H9 (cell line): ENCODE results near the gene WDR55. TPM values are rescaled to one million over a fixed set of nuclear protein-coding genes. Genes with fewer than 3 reads are reported as not detected.

Experiments used
- DNase-seq: peaks from one replicate; pipeline ENCODE4 v3.0.0-alpha.2; 2017
- H2AFZ ChIP-seq: one replicate; pipeline ENCODE4 v1.6.1; 2013; ENCODE audit warnings: mild to moderate bottlenecking, low read length, control low read depth, moderate library complexity
- H2AK5ac ChIP-seq: 2 replicates; pipeline ENCODE4 v1.6.1; 2013; ENCODE audit warnings: low read length, control low read depth, mixed read lengths; ENCODE audit not compliant: insufficient read length
- H2BK120ac ChIP-seq: one replicate; pipeline ENCODE4 v1.6.1; 2013; ENCODE audit warnings: low read depth, mild to moderate bottlenecking, low read length, control low read depth, inconsistent platforms; ENCODE audit not compliant: poor library complexity, severe bottlenecking
- H2BK12ac ChIP-seq: 2 replicates; pipeline ENCODE4 v1.6.1; 2013; ENCODE audit warnings: low read length, control low read depth, mixed read lengths, low read depth; ENCODE audit not compliant: insufficient read length
- H2BK15ac ChIP-seq: 2 replicates; pipeline ENCODE4 v1.6.1; 2013; ENCODE audit warnings: low read depth, low read length, control low read depth
- H2BK20ac ChIP-seq: one replicate; pipeline ENCODE4 v1.6.1; 2013; ENCODE audit warnings: low read depth, mild to moderate bottlenecking, low read length, control low read depth, inconsistent platforms; ENCODE audit not compliant: poor library complexity, severe bottlenecking
- H2BK5ac ChIP-seq: 2 replicates; pipeline ENCODE4 v1.6.1; 2013; ENCODE audit warnings: low read length, control low read depth, mixed read lengths; ENCODE audit not compliant: insufficient read length
- H3K14ac ChIP-seq: 2 replicates; pipeline ENCODE4 v1.6.1; 2013; ENCODE audit warnings: low read length, control low read depth; ENCODE audit not compliant: insufficient read depth
- H3K18ac ChIP-seq: 2 replicates; pipeline ENCODE4 v1.6.1; 2013; ENCODE audit warnings: low read depth, mild to moderate bottlenecking, mixed read lengths, low read length, control low read depth; ENCODE audit not compliant: insufficient read length
- H3K23ac ChIP-seq: 2 replicates; pipeline ENCODE4 v1.6.1; 2013; ENCODE audit warnings: low read length, control low read depth, mixed read lengths, low read depth; ENCODE audit not compliant: insufficient read length
- H3K23me2 ChIP-seq: 2 replicates; pipeline ENCODE4 v1.6.1; 2013; ENCODE audit warnings: low read depth, mild to moderate bottlenecking, mixed read lengths, low read length, control low read depth; ENCODE audit not compliant: insufficient read length, poor library complexity, severe bottlenecking
- H3K27ac ChIP-seq: 2 replicates; pipeline ENCODE4 v1.5.1; 2013; ENCODE audit warnings: low read length, control low read depth, mixed read lengths, low read depth; ENCODE audit not compliant: insufficient read length
- H3K27me3 ChIP-seq: 2 replicates; pipeline ENCODE4 v1.6.1; 2013; ENCODE audit warnings: low read length, control low read depth, inconsistent platforms; ENCODE audit not compliant: insufficient read depth
- H3K4ac ChIP-seq: 2 replicates; pipeline ENCODE4 v1.6.1; 2013; ENCODE audit warnings: low read depth, mild to moderate bottlenecking, control low read depth, inconsistent platforms, low read length, moderate library complexity
- H3K4me1 ChIP-seq: 2 replicates; pipeline ENCODE4 v1.6.1; 2013; ENCODE audit warnings: low read length, control low read depth, inconsistent platforms; ENCODE audit not compliant: insufficient read depth
- H3K4me2 ChIP-seq: 2 replicates; pipeline ENCODE4 v1.6.1; 2013; ENCODE audit warnings: low read length, control low read depth, mixed read lengths; ENCODE audit not compliant: insufficient read length, insufficient read depth
- H3K56ac ChIP-seq: 2 replicates; pipeline ENCODE4 v1.6.1; 2013; ENCODE audit warnings: low read depth, mild to moderate bottlenecking, mixed read lengths, low read length, control low read depth; ENCODE audit not compliant: insufficient read length
- H3K79me1 ChIP-seq: 2 replicates; pipeline ENCODE4 v1.6.1; 2013; ENCODE audit warnings: low read depth, mild to moderate bottlenecking, moderate library complexity, low read length, control low read depth, inconsistent platforms; ENCODE audit not compliant: insufficient read depth, poor library complexity, severe bottlenecking
- H3K79me2 ChIP-seq: 2 replicates; pipeline ENCODE4 v1.6.1; 2013; ENCODE audit warnings: low read length, control low read depth, inconsistent platforms; ENCODE audit not compliant: insufficient read depth
- H3K9ac ChIP-seq: 2 replicates; pipeline ENCODE4 v1.6.1; 2013; ENCODE audit warnings: low read length, control low read depth, mixed read lengths; ENCODE audit not compliant: insufficient read length; ENCODE audit errors: extremely low read depth
- H3K9me3 ChIP-seq: one replicate; pipeline ENCODE4 v1.6.1; 2013; ENCODE audit warnings: low read depth, low read length, inconsistent platforms; ENCODE audit not compliant: control insufficient read depth
- H3T11ph ChIP-seq: one replicate; pipeline ENCODE4 v1.6.1; 2013; ENCODE audit warnings: mild to moderate bottlenecking, low read length, control low read depth, inconsistent platforms
- H4K20me1 ChIP-seq: one replicate; pipeline ENCODE4 v1.6.1; 2013; ENCODE audit not compliant: control insufficient read depth, insufficient read length, insufficient read depth
- H4K5ac ChIP-seq: 2 replicates; pipeline ENCODE4 v1.6.1; 2013; ENCODE audit warnings: low read depth, mild to moderate bottlenecking, mixed read lengths, low read length, control low read depth; ENCODE audit not compliant: insufficient read length
- H4K8ac ChIP-seq: replicated peaks from 2 replicates; pipeline ENCODE4 v1.6.1; 2013; ENCODE audit warnings: low read length, control low read depth, mixed read lengths, low read depth; ENCODE audit not compliant: insufficient read length
- H4K91ac ChIP-seq: 2 replicates; pipeline ENCODE4 v1.6.1; 2013; ENCODE audit warnings: low read depth, mild to moderate bottlenecking, moderate library complexity, mixed read lengths, low read length, control low read depth; ENCODE audit not compliant: insufficient read length
- H3K27ac Mint-ChIP-seq, 3 experiments: 2 replicates in 2 of 3; 3 replicates in 1 of 3; pipeline ENCODE4 v1.8.0; 2020 to 2021; ENCODE audit warnings: mixed read lengths in 3 of 3, mild to moderate bottlenecking in 1 of 3, moderate library complexity in 1 of 3
- H3K27me3 Mint-ChIP-seq: 2 replicates; pipeline ENCODE4 v1.8.0; 2021; ENCODE audit warnings: low read depth, mild to moderate bottlenecking, moderate library complexity, mixed read lengths
- H3K36me3 Mint-ChIP-seq, 3 experiments: 2 replicates in 2 of 3; 3 replicates in 1 of 3; pipeline ENCODE4 v1.8.0; 2020 to 2021; ENCODE audit warnings: low read depth in 3 of 3, mixed read lengths in 3 of 3; ENCODE audit not compliant: insufficient read depth in 1 of 3
- H3K4me1 Mint-ChIP-seq, 2 experiments: 2 replicates each; pipeline ENCODE4 v1.8.0; 2020; ENCODE audit warnings: mixed read lengths in 2 of 2
- H3K4me3 Mint-ChIP-seq, 2 experiments: 2 replicates in 1 of 2; 3 replicates in 1 of 2; pipeline ENCODE4 v1.8.0; 2020 to 2021; ENCODE audit warnings: mild to moderate bottlenecking in 2 of 2, mixed read lengths in 2 of 2, moderate library complexity in 1 of 2
- H3K9me3 Mint-ChIP-seq, 2 experiments: 2 replicates in 1 of 2; 3 replicates in 1 of 2; pipeline ENCODE4 v1.8.0; 2020; ENCODE audit warnings: mild to moderate bottlenecking in 2 of 2, mixed read lengths in 2 of 2, moderate library complexity in 1 of 2
- WGBS: extraction: QIAGEN DNeasy Blood & Tissue Kit; methylation state at CpG from one replicate; pipeline ENCODE4 v1.1.7; 2013; ENCODE audit warnings: missing lambda C conversion rate, low lambda C conversion rate, mixed read lengths; ENCODE audit not compliant: insufficient read length; ENCODE audit errors: extremely low coverage; 5-methylcytosine and 5-hydroxymethylcytosine counted together
- total RNA-seq: library from RNA; stranded (reverse); gene quantifications from 2 replicates; pipeline ENCODE4 v1.2.1, GENCODE V29; 2021
- TF ChIP-seq, protein P1 (sequence below): fragments of 200-600 bp; sonication (generic); conservative IDR thresholded peaks from 3 replicates; pipeline ENCODE4 v1.8.0; 2021; ENCODE audit warnings: antibody characterized with exemption, mild to moderate bottlenecking

The WDR55 gene
- total RNA-seq, 1 experiment from 2014 or later: 24.7 TPM

DNA sequence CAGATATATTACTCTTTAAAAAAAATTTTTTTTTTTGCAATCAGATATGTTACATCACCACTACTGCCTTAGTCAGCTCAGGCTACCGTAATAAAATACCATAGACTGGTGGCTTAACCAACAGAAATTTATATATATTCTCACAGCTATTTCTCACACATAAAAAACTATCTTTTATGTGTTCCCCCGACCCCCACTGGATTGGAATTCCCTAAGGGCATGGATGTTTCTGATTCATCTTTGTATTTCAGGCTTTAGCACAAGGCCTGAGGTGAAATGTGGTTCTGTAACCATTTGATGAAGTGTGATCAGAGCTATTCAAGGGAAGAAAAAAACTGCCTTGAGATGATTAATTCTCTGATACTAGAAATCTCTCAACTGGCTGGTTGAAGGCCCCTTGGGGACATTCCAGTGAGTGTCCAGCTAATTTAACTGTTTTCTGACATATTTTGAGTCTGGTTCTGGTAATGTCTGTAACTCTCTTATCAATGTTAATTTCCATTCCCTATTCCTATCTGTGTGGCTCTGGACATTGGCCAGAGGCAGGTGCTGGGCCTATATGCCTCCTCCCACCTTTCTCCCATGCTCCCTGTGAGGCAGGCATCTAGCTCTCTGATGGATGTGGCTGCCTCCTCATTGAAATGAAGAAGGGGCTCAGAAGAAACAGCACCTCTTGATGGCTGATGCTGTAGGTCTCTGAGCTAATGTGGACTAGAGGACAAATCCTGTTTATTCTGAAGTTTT is 34.2 kb upstream of the WDR55 start:
- Mint-ChIP-seq H3K4me1 (no peaks in the 10 kb centered on the region), H3K27me3 (peaks cover 6% of the 10 kb centered on the region), H3K9me3 (peaks cover 48 to 49% of the 10 kb centered on the region in 2 experiments), H3K4me3 (no peak overlapping the region), H3K27ac (no peak overlapping the region), H3K36me3 (peaks cover 4 to 13% (median 11%) of the 10 kb centered on the region in 3 experiments; a peak in 6 of 7 replicates)
- no peak overlapping the region for H3T11ph ChIP-seq
- H3K27ac ChIP-seq: no peak overlapping the region
- no peaks in the 10 kb centered on the region for H3K79me1 ChIP-seq
- H2AFZ ChIP-seq: no peak overlapping the region
- no peak overlapping the region for H3K9ac ChIP-seq
- no peaks in the 10 kb centered on the region for H4K20me1 ChIP-seq
- H3K4ac ChIP-seq: no peak overlapping the region
- no peaks in the 10 kb centered on the region for H3K23me2 ChIP-seq
- no peak overlapping the region for H4K8ac ChIP-seq
- no peak for DNase-seq
- no peak overlapping the region for H2BK12ac ChIP-seq
- no peak overlapping the region for H4K5ac ChIP-seq
- H3K79me2 ChIP-seq: no peaks in the 10 kb centered on the region
- no peak overlapping the region for H3K23ac ChIP-seq
- no peak overlapping the region for H3K18ac ChIP-seq
- H3K14ac ChIP-seq: no peak overlapping the region
- H2BK5ac ChIP-seq: no peak overlapping the region
- H3K4me2 ChIP-seq: no peak overlapping the region
- no peak overlapping the region for H4K91ac ChIP-seq
- H2AK5ac ChIP-seq: no peak overlapping the region
- H3K9me3 ChIP-seq: peaks cover 22% of the 10 kb centered on the region
- no CpG with 5 or more reads among the region's 2 CpGs for WGBS
- no peak overlapping the region for H2BK20ac ChIP-seq
- H3K56ac ChIP-seq: no peak overlapping the region
- H3K27me3 ChIP-seq: no peaks in the 10 kb centered on the region
- no peaks in the 10 kb centered on the region for H3K4me1 ChIP-seq
- TF ChIP-seq, protein P1, sequence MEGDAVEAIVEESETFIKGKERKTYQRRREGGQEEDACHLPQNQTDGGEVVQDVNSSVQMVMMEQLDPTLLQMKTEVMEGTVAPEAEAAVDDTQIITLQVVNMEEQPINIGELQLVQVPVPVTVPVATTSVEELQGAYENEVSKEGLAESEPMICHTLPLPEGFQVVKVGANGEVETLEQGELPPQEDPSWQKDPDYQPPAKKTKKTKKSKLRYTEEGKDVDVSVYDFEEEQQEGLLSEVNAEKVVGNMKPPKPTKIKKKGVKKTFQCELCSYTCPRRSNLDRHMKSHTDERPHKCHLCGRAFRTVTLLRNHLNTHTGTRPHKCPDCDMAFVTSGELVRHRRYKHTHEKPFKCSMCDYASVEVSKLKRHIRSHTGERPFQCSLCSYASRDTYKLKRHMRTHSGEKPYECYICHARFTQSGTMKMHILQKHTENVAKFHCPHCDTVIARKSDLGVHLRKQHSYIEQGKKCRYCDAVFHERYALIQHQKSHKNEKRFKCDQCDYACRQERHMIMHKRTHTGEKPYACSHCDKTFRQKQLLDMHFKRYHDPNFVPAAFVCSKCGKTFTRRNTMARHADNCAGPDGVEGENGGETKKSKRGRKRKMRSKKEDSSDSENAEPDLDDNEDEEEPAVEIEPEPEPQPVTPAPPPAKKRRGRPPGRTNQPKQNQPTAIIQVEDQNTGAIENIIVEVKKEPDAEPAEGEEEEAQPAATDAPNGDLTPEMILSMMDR: no peak
- H2BK120ac ChIP-seq: no peak overlapping the region
- H2BK15ac ChIP-seq: no peak overlapping the region
